ENCODE results near the gene PIGBOS1. TPM values are rescaled to one million over a fixed set of nuclear protein-coding genes. Genes with fewer than 3 reads are reported as not detected.

PIGBOS1 gene
- total RNA-seq: 5.5 and 10.7 TPM in 2 replicates

GRCh38 chr15:55318588-55319494, at the start of gene PIGBOS1, which contains the start of gene PIGB:
PIGBOS1 (minus strand) TSS chr15:55319123; CDS start chr15:55317792, 1,331 bp downstream.
PIGB (plus strand) TSS chr15:55319222; CDS start chr15:55319251, 29 bp downstream.

GRCh38 chr15:55289746-55290527, 29.0 kb downstream of the PIGBOS1 start, which contains the start of gene RAB27A:
RAB27A (minus strand) TSS chr15:55289813; CDS start chr15:55234934, 54,879 bp downstream.

Other genes with a start within 250 kb of the PIGBOS1 start
- 74.8 and 91.2 TPM in 2 replicates for gene RSL24D1, start 122.2 kb downstream of the PIGBOS1 start, total RNA-seq
- gene RAB27A, start 29.3 kb downstream of the PIGBOS1 start, total RNA-seq: 8.0 and 12.0 TPM in 2 replicates
- 8.0 and 9.3 TPM in 2 replicates for gene PIGB, start 99 bp upstream of the PIGBOS1 start, total RNA-seq
- gene CCPG1, start 89.2 kb upstream of the PIGBOS1 start, total RNA-seq: 93.1 and 196 TPM in 2 replicates
- 0.89 and 1.1 TPM in 2 replicates for gene PIERCE2, start 89.4 kb upstream of the PIGBOS1 start, total RNA-seq
- 0.83 and 2.7 TPM in 2 replicates for gene DNAAF4, start 189.1 kb upstream of the PIGBOS1 start, total RNA-seq